NCI-H146 treated with DMSO at 0.1 percent for 48 hours (cell line): ENCODE data around the gene XYLT1.

Experiments
- DNase-seq: peaks from one replicate; lab custom pipeline; 2025; ENCODE audit not compliant: unreplicated experiment; lab: John Stamatoyannopoulos, UW

XYLT1 gene

GRCh38 chr16:17460890-17461289 is 9.9 kb downstream of the XYLT1 start:
- no peak for DNase-seq

GRCh38 chr16:17459903-17460521 is 10.7 kb downstream of the XYLT1 start:
- no peak for DNase-seq

- DNase-seq = no peak
These were observed 12.8 kb downstream of the XYLT1 start for GRCh38 chr16:17457997-17458396.

GRCh38 chr16:17457513-17457912 is 13.2 kb downstream of the XYLT1 start:
- no peak for DNase-seq

DNA sequence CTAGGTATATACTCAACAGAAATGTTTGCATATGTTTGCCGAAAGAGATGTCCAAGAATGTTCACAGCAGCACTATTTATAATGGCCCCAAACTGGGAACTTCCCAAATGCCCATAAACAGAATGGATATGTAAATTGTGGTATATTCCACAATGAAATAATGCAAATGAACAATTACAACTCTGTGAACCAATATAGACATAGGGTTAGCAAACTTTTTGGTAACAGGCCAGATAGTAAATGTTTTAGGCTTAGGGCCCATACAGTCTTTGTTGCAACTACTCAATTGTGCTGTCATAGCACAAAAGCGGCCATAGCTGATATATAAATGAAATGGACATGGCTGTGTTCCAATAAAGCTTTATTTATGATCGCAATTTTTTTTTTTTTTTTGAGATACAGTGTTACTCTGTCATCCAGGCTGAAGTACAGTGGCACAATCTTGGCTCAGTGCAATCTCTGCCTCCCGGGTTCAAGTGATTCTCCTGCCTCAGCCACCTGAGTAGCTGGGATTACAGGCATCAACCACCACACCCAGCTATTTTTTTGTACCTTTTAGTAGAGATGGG is 16.5 kb downstream of the XYLT1 start:
- DNase-seq = no peak

DNA sequence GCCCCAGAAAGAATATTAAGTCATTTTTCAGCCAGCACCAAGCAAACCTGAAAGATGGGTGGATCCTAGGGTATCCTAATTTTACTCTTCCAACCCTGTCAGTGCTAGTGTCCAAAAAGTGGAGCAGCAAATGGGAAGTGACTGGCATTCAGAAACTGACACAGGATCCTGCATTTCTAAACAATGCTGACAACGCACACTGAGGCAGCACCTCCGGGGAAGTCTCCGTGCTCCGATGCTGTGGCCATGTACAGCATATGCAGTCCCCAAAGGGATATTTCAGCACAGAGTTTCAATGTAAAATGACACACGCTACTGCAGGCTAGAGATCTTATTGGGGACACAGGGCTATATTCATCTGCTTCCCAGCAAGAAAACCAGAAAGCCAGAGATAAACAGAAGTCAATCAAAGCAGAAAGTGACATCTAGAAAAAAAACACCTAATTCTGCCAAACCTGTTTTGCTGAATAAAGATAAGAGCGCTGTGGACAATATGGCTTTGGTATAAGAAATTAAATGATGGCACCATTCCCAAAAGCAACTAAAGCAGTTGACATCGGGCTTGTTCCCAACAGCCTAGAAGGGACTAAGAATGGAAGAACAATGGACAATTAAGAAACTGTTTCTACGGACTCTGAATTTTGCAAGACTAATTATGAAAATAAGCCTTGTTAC is 17.3 kb downstream of the XYLT1 start:
- no peak for DNase-seq

DNA sequence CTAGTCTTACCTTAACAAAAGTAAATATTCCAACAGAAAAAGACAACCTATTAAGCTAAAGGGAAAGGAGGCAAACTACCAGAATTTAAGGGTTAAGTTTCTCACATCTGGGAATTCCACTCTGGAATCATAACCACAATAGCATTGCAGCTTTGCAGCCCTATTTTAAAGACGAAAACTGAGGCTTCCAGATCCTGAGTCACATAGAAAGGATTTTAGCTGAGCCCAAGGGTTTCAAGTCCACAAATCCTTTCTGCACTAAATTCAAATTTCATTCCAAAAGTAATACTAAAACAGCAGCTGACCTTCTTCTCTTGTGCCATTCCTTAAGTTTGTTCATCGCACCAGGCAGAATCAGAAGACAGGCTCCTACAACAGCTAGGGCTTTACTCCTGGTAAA is 17.8 kb downstream of the XYLT1 start:
- DNase-seq = no peak

- no peak for DNase-seq
These were observed 18.9 kb downstream of the XYLT1 start for GRCh38 chr16:17451843-17452242.

- no peak for DNase-seq
These were observed 20.5 kb downstream of the XYLT1 start for GRCh38 chr16:17450291-17450690.

GRCh38 chr16:17448640-17449638 is 21.8 kb downstream of the XYLT1 start:
- DNase-seq = no peak

DNA sequence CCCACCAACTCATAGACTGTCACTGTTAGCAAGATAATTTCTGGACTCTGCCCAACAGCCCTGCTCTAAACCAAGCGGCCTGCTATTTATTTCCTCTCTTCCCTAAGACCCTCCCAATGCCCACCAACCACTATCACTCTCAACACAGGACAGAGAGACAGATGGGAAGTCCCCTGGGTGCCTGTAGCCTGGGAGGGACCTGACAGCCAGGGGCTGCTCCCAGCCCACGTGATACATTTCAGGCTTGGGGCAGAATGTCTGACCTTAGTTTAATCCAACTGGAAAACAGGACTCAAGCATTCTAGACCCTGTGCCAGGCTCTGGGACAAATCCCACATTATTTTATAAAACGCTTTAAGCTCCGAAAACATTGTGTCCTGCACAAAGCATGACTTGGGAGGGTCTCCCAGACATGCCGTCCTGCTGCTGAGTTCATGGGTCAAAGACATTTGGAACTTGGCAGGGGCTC is 23.6 kb downstream of the XYLT1 start:
- DNase-seq = no peak

DNA sequence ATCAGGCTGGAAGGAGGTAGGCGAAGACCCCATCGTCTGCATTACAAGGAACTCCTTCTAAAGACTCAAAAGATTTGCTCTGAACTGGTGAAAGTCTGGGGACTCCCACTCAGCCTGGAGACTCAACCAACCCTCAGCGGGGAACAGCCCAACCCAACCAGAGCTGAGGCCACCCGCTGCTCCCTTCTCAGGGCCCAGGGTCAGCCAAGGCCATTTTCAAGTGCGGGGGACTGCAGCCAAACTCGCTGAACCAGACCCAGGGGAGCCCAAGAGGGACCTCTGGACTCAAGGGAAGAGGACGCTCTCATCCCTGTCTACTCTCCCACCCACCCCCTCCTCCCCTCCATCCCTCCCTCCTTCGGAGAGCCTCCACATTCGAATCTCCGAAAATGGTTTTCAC is 24.1 kb downstream of the XYLT1 start:
- DNase-seq = no peak

GRCh38 chr16:17445421-17445820 is 25.3 kb downstream of the XYLT1 start:
- no peak for DNase-seq

DNA sequence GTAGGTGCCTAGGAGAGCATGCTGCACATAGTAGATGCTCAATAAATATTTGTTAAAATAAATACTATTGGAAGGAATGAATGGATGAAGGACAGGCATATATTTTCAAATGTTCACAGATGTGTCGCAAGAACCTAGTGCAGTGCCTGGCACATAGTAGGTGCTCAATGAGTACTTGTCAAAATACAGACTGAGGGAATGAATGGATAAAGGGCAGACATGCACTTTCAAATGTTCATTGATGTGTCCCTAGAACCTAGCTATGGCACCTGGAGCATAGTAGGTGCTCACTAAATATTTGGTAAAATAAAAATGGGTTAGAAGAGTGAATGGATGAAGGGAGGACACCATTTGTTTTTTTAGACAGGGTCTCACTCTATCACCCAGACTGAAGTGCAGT is 26.1 kb downstream of the XYLT1 start:
- no peak for DNase-seq

DNA sequence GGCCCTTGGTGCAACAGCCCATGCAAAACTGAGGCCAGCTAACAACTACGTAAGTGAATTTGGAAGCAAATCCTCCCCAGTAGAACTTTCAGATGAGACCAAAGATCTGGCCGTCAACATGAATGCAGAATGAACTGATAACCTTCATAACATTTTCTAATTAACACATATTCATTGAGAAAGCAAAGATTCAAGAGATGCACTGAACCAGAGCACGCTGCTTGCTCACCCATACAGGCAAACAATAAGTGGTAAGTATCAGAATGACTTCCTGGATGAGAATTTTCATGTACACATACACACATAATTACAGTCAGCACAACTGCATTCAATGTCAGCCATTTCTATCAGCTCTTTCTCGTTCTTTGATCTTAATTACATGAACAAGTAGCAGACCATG is 30.6 kb downstream of the XYLT1 start:
- no peak for DNase-seq

GRCh38 chr16:17439580-17439979 is 31.2 kb downstream of the XYLT1 start:
- no peak for DNase-seq

- DNase-seq = no peak
These were observed 32.8 kb downstream of the XYLT1 start for GRCh38 chr16:17437981-17438380.

DNA sequence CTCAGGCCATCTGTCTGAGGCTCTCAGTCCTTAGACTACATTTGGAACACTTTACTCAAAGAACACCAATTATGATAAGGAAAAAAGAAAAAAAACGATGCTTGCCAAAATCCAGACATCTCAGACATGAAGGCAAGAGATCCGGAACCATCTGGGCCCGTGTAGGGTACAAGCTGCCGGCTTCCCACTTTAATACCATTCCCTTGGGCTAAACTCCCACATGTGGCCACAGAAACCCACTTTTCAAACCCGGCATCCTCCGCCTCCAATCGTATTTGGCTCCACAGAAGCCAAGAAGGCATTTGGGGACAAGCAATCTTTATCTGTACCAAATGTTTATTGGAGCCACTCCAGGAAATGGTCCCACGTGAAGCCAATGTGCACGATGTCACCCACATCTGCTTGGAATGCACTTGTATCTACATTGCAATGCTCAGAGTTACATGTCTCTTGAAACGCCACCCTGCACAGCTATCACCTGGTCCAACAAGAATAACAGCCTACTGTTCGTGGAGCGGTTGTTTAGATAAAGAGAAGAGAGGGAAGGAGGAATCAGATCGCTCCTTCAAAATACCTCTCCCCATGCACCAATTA is 33.5 kb downstream of the XYLT1 start:
- DNase-seq = no peak

GRCh38 chr16:17435318-17435717 is 35.4 kb downstream of the XYLT1 start:
- no peak for DNase-seq

DNA sequence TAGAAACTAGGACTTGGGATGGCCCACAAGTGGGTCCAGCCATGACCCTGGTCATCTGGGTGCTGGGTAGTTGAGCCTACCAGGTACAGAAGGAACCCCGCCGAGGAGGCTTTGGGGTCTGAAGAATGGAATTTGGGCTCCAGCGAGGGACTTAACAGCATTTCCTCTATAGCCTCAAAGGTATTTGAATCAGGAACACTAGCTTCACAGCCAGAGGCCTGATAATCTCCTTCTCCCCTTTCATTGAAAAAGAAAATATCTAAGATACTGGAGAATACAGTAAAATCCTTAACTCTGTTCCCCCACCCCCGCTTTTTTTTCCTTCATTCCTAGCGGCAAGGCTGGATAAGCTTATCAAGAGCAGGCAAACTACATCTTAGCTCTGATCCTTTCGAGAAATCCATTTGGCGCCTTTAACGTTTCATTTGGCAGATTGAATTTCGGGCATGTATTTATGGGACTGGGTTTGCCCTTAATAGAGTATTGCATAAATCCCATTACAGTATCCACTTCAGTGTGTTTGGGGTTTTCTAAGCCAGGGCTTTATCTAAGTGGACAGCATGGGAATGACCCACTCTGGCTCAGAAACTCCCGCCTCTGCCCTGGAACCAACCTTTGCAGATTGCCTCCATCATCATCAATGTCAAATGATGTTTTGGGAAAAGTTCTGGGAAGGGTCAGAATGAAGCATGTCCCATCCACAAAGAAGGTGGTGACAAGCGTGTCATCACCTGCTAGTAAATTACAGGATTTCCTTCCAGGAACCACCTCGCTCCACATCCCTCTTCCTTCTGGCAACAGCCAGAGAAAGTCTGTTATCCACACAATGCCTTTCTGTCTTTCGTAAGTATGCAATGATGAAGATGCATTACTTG is 36.9 kb downstream of the XYLT1 start:
- no peak for DNase-seq
